CD4-positive, alpha-beta T cell treated with Interleukin-10 for 1 hour (primary cell): ENCODE data around the gene DECR2.
A peak's percentile ranks its signal among the peaks of the same experiment; 100 is the strongest.
"Not testable (repeated sequence)": the region's sequence is repeated elsewhere in the genome, so short reads cannot be mapped to it uniquely, and the experiment has no call there.

Experiments
- DNase-seq: peaks from one replicate; pipeline ENCODE4 v3.0.0-alpha.2; 2020

DECR2 gene

DNA sequence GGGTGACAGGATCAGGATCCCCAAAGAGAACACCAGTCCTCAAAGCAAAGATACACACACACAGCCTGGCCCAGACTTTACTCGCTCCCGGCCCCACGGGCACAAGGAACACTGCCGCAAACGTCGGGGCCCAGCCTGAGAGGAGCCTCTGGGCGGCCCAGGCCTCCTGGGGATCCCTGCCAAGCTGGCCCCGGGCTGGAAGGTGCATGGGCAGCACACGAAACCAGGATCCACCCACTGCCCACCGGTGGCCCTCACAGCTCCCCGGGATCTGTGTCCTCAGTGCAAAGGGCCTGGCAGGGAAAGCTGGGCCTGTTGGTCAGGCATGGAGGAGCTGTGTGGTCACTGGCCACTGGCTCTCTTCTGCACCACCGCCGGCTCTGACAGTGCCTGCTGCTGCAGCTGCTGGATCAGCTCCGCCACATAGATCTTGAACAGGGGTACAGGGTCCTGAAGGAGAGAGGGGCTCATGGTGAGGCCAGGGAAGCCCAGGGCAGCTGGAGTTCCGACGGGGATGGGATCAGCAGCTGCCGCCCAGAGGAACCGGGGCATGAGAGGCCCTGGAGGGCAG is 34.3 kb upstream of the DECR2 start:
- no peak for DNase-seq

DNA sequence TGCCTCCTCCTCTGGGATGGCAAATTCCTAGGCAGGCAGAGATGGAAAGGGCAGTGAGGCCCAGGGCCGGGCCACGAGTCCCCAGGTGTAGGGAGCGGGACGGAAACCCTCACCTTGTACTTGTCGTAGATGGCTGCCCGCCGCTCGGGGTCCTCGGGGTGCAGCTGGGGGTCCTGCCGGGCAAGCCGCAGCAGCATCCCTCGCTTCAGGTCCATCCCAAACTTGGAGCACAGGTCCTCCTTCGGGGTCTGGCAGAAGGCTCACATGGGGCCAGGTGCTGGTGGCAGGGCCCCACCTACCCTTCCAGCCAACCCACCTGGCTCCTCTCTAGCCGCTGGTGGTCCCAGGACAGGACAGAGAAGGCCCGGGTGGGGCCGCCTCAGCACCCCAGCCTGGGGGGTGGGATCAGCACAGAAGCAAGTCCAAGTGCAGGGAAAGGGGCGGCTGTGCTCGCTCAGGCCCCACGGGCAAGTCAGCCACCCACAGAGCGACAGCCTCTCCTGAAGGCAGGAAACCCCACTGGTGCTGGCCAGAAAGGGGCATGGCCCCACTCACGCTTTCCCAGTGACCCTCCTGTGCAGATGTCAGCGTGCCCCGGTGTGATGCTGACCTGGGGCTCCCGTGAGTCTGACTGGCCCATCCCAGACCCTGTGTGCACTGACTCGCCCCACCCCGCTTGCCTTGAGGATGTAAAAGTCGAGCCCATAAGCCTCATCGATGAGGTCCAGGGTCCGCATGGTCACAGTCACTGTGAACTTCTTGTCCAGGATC is 33.1 kb upstream of the DECR2 start:
- DNase-seq: no peak

DNA sequence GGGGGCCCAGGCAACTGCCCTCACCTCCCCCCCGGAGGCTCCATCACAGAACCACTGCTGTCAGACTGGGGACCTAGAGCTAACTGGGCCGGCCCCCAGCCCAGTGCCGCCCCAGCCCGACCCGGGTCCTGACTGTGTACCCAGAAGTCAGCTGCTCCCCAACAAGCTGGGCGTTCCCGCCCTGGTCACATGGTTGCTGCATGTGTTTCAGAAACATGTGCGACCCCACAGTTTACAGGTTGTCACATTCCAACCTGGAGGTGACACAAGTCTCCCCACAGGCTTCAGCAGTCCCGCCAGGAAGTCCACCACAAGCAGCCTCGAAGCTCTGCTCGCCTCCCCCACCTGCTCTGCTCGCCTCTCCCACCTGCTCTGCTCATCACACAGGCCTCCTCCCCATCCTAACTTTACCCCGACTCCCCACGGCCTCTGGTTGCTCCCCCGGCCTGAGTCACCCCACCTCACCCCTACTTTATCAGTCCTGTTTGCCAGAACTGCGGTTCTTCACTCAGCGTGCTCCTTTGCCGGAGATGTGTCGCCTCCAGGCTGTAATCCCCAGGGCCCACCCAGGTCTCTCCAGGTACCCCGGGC is 32.3 kb upstream of the DECR2 start:
- no peak for DNase-seq

DNA sequence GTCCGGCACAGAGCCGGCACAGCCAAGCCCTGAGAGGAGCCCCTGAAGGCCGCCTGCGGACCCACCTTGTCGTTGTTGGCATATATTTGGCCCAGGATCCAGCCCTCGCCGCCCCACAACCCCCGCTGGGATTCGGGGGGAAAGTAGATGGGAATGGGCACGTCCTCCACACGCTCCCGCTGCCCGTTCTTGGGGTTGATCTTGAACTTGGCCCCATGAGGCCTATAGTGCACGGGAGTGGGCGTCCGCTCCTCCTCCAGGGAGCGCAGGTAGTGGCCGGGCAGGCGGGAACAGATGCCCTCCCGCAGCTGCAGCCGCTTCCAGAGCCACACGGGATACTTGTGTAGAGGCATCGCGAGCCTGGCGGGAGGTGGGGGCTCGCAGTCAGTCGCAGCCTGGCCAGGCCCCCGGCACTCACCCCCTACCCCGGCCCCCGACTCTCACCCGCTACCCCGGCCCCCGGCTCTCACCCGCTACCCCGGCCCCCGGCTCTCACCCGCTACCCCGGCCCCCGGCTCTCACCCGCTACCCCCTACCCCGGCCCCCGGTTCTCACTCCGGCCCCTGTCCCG is 31.7 kb upstream of the DECR2 start:
- no peak for DNase-seq

DNA sequence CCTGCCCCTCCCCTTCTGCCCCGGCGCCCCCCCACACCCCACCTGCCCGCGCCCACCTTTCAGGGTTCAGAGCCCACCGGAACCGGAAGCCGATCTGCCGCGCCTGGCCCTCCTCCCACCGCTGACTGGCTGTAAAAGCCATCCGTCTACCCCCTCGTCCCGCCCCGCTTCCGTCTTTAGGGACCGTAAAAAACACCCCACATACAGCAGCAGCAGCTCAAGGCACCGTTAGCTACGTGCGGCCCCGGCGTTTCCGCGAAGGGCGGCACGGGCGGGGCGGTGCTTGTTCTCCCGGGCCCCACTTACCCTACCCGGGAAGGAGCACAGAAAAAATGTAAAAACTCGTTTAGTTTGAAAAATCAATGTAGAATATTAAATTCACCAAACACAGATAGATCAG is 31.2 kb upstream of the DECR2 start, which contains the start of gene MRPL28:
Gene MRPL28, minus strand, starts transcription at position 96 of the 400 bp plus-strand sequence. CDS start 320 bp downstream, outside the sequence.
- peak; percentile 94 for DNase-seq

DNA sequence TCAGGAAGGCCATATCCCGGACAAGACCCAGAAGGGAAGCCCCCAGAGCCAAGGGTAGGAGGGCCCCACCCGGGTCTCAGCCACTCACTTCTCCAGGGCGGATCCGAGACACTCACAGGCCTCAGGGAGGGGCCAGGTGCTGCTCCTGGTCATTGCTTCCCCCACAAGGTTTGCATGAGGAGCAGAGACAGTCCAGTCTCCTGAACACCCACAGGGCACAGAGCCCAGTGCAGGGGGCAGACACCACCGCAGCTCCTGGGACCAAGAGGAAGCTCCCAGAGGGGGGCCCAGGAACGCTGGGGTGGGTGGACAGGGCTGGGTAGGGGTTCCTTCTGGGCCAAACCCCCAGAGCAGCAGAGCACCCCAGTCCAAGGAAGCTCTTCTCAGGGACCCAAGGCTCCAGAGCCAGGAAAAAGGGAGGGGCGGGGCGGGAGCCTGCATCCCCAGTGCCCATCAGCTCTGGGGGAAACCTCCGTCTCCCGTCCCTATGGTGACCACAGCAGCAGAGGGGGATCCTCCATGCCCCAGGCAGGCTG is 30.6 kb upstream of the DECR2 start:
- DNase-seq: no peak

DNA sequence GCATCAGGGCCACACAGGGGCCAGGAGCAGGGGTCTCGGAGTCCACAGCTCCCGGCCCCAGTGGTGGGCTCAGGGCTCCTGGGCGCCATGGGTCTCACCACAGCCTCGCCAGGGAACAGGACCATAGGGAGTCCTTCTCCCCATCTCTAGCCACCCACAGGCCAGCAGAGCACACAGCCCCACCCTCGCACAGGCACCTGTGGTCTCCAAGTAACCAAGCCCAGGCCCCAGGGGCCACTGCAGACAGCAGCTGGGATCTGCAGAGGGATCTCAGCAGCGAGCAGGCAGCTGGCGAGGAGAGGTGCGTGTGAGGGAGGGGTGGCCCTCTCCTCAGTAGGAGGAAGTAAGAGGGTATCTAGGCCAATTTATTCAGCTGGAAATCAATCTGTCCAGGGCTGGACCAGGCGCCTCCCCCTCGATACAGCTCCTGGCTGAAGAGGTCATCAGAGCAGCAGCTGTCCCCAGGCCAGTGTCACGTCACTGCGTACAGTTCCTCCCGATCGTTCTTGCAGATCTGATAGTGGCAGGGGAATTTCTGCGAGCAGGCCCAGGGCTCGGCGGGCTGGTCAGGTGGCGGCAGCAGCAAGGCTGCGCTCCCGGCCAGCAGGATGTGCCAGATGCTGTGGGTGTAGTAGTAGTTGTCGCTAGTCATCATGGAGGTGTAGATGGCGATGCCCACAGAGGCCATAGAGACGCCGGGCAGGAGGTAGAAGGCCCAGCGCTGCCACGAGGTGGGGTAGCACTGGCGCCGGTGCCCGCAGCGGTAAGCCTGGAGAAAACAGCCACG is 30.0 kb upstream of the DECR2 start:
- no peak for DNase-seq

DNA sequence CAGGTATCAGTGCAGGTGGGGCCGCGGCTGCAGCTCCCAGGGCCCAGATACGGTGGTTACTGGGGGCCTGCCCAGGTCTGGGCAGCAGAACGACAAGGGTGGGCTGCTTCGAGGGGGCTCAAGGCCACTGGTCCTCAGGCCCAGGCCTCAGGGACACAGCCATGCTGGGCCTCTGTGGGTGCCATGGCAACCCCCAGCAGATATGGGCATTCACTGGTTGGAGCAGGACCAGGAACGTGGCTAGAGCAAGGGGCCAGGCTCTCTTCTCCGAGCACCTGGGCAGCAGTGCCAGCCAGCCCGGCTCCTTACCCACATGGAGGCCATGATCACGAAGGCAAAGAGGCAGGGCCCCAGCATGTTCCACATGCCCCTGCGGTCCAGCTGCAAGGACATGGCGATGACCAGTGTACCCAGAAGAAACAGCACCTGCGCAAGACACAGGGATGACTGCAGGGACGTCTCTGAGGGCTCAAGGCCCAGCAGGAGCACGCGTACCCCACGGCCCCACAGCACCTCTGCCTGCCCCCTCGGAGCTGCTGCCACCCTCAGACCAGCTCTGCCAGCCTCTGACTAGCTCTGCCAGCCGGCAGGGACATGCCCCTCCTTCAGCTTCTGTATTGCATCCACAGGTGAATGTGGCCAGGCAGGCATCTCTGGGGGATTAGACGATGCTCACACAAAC is 29.2 kb upstream of the DECR2 start:
- no peak for DNase-seq

DNA sequence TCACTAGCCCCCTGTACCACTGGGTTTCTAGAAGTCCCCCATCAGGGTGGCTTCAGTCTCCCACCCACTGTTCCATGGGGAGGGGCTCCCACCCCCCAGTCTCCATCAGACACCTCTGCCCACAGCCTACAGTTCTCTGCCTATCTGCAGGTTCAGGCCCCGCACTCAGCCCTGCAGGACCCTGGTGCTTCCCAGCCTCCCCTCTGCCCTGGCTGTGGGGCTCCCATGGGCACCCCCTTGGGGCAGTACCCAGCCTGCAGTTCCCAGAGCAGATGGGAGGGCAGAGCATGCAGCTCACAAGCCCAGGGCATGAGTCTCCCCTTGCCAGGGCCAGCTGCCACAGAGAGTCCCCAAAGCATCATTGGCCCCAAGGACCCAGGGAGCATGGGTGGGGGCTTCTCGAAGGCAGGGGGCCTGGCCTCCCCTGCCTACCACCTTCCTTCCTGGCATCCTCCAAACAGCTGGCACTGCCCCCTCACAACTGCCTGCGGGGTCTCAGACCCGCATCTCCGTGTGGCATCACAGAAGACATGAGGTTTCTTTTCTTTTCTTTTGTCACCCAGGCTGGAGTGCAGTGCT is 28.6 kb upstream of the DECR2 start:
- DNase-seq: no peak

DNA sequence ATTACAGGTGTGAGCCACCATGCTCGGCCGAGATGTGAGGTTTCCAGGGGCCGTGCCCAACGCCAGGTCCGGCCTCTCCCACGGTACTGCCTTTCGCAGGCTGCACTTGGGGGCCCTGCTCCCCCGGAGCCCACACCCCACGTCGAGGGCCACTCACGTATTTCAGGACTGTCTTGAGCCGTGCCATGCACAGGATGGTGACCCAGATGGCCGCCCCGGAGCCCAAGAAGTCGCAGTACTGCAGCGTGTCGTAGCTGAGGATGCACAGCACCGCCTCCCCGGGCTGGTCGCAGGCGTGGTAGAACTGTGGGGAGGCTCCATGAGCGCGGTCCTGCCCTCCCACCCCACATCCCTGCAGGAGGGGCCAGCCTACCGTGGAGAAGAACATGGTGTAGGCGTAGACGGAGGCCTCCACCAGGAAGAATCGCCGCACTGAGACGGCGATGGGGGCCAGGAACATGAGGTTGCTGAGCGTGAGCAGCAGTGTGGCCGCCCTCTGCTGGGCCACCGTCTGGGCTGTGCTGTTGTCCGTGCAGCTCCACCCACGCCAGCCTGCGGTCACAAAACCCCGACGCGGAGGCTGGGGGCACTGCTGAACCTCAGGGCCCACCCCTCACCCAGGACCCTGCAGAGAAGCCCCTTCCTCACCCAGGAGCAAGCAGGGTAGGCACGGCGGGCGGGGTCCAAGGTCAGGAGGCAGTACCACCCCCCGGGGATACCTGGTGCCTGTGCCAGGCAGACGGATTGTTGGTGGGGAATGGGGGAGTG is 27.7 kb upstream of the DECR2 start:
- no peak for DNase-seq

DNA sequence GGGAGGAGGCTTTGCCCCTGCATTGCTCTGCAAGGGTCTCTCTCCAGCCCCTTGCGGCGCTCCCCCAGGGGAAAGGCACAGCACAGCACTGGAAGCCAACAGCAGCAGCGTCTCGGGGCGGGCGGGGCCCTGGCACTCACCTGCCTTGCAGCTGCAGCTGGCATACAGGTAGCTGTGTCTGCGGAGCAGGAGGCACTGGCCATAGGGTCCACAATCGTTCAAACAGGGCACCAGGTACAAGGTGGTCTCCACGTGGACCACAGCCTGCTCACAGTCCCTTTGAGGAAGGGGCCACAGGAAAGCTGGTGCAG is 27.1 kb upstream of the DECR2 start:
- no peak for DNase-seq

DNA sequence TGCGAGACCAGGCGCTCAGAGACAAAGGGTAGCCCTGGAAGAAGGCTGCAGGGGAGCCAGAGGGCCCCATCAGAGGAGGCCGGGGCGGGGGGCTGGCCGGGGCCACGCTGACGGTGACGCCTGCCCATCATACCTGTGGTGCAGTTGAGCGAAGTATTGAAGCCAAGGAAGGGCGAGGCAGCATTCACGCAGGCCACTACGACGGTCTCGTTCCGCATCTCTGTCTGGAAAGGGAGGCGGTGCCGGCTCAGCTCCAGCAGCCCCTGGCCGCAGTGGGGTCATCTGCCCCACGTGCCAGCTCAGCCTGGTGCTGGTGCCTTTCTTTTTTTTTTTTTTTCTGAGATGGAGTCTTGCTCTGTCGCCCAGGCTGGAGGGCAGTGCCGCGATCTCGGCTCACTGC is 26.5 kb upstream of the DECR2 start:
- DNase-seq: no peak

DNA sequence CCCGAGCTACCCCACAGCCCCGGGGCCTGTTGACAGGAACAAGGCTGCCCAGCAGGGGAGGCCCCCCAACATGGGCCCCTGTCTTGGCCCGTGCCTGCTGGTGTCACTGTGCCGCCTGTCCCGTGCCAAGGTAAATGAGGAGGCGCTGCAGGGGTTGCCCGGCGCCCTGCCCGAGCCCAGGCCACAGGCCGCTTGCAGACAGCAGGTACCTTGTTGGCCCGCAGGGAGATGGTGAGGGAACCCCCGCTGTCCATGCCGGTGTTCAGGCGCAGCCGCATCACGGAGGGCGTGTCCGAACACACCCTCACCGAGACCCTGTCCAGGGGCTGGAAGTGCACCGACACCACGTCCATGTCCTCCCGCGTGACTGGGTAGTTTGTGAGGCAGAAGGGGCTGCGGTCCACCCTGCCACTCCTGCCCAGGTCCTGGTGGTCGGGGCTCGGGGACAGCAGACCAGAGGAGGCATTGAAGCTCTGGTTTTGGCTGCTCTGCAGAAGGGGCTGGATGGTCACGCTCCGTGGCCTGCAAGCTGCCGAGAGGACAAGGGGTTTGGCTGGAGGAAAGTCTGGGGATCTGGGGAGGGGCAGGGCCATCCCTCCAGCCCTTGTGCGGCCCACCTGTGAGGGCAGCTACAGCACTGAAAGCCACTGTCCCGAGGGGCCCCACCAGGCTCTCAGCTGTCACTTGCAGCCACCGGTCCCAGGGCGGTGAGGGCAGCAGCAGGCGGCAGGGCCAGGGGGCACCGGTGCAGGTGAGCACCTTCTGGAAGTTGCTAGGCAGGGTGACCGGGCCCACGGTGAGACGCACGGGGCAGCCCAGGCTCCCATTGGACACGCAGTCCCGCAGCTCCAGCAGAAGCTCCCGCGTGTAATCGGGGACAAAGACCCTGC is 25.5 kb upstream of the DECR2 start:
- DNase-seq: no peak

DNA sequence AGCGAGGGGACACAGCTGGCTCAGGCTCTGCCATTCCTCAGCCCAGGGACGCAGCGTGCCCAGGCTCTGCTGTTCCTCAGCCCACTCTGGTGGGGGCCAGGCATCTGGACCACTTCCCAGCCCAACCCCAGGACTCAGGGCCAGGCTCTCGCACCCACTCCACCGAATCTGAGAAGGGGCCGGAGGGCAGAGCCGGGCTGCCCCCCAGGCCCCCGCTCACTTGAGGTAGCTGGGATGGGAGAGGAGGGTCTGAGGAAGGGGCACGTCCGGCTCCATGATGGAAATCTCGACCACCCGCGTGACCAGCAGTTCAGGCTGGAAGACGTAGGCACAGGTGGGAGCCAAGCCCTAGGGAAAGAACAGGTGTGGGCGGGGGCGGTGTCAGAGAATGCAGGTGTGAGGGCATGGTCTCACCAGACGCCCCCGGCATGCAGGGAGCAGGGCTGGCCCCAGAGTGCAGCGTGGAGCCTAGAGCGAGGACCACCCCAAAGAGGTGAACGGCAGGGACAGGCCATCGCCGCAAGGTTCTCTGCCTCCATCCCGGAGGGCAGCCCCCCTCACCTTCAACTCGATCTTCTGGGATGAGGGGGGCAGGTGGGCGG is 24.8 kb upstream of the DECR2 start:
- no peak for DNase-seq

DNA sequence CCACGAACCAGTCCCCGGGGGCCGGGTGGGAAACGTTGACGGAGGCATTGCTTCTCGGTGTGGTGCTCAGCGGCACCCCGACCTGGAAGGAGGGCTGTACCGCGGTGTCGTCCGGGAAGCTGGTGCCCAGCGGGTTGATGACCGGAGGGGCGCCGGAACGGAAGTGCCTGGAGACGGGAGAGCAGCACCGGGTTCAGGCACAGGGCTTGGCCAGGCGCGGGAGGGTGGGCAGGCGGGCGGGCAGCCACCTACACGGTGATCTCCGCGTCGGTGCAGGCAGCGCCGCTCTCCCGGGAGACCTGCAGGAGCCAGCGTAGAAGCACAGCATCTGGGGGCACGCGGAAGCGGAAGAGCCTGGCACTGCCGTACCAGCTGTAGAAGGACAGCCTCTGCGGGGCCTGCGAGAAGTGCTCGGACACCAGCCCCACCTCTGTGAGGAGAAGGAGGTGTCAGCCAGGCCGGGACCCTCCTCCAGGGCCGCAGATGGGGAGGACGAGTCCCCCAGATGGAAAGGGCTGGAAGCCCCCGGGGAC is 24.2 kb upstream of the DECR2 start:
- DNase-seq: no peak

DNA sequence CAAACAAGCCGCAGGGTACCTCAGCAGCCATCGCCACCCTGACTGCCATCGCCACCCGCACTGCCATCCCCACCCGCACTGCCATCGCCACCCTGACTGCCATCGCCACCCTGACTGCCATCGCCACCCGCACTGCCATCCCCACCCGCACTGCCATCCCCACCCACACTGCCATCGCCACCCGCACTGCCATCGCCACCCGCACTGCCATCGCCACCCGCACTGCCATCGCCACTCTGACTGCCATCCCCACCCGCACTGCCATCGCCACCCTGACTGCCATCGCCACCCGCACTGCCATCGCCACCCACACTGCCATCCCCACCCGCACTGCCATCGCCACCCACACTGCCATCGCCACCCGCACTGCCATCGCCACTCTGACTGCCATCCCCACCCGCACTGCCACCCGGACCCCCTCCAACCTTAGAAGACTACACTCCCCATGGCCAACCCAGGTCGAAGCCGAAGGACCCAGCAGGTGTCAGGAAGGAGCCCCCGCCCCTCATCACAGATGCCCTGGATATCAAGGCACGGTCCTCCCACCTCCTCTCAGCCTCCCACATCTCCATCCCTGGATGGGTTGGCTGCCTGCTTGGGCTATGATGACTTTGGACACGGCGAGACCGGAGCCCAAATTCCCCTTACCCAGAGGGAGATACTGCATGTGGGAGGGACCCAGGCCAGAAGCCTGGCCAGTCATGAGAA is 23.4 kb upstream of the DECR2 start:
- DNase-seq: not testable (repeated sequence)

DNA sequence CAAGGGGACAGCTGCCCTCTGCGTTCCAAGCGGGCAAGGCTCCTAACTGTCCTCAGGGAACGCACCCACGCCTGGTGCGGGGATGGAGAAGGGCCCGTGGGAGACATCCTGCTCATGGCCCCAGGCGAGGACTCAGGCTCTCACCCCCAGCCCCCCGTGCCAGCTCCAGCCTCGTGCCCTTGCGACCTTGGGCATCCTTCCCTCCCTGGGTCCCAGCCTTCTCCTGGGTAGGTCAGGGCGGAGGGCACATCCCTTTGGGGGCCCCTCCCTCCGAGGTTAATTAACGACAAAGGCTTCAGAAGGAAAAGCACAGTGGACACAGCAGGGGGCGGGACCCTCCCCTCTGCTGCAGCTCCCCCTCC is 22.9 kb upstream of the DECR2 start:
- DNase-seq: no peak

DNA sequence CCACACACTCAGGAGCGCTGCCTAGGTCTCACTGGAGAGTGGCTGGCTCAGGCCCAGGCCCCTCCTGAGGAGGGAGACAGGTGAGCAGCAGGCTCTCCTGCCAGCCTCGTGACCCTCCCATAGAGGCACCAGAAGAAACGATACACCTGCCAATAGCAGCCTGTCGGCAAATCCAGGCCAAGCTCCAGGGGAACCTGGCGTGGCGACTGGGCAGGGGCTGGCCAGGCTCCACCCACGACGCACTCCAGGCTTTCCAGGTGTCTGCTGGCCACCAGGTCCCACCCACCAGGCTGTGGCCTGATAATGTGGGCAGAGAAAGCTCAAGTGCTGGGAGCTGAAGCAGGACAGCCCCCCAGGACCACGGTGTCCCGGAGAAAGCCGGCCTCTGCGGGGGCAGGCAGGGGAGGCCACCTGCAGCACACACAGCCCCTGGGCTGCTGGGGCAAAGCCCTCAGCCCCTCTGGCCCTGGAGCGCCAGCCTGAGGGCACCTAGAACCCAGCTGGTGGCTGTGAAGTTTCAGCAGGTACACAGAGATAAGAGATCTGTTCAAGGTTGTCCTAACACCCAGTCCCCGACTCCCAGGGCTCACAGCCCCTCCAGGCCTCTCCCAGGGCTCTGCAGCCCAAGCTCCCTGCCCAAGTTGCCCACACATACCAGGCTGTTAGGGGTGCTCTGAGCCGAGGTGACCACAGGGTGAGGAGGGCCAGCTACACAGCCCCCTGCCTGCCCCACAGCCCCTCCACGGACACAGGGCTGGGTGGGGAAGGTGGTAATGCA is 22.3 kb upstream of the DECR2 start:
- DNase-seq: no peak
